H9 (cell line): ENCODE results near the gene ZNF622. TPM values are rescaled to one million over a fixed set of nuclear protein-coding genes. Genes with fewer than 3 reads are reported as not detected.

ENCODE experiments used
- DNase-seq: peaks from one replicate; pipeline ENCODE4 v3.0.0-alpha.2; 2017
- H2AFZ ChIP-seq: one replicate; pipeline ENCODE4 v1.6.1; 2013; ENCODE audit warnings: mild to moderate bottlenecking, low read length, control low read depth, moderate library complexity
- H2AK5ac ChIP-seq: 2 replicates; pipeline ENCODE4 v1.6.1; 2013; ENCODE audit warnings: low read length, control low read depth, mixed read lengths; ENCODE audit not compliant: insufficient read length
- H2BK120ac ChIP-seq: one replicate; pipeline ENCODE4 v1.6.1; 2013; ENCODE audit warnings: low read depth, mild to moderate bottlenecking, low read length, control low read depth, inconsistent platforms; ENCODE audit not compliant: poor library complexity, severe bottlenecking
- H2BK12ac ChIP-seq: 2 replicates; pipeline ENCODE4 v1.6.1; 2013; ENCODE audit warnings: low read length, control low read depth, mixed read lengths, low read depth; ENCODE audit not compliant: insufficient read length
- H2BK15ac ChIP-seq: 2 replicates; pipeline ENCODE4 v1.6.1; 2013; ENCODE audit warnings: low read depth, low read length, control low read depth
- H2BK20ac ChIP-seq: one replicate; pipeline ENCODE4 v1.6.1; 2013; ENCODE audit warnings: low read depth, mild to moderate bottlenecking, low read length, control low read depth, inconsistent platforms; ENCODE audit not compliant: poor library complexity, severe bottlenecking
- H2BK5ac ChIP-seq: 2 replicates; pipeline ENCODE4 v1.6.1; 2013; ENCODE audit warnings: low read length, control low read depth, mixed read lengths; ENCODE audit not compliant: insufficient read length
- H3K14ac ChIP-seq: 2 replicates; pipeline ENCODE4 v1.6.1; 2013; ENCODE audit warnings: low read length, control low read depth; ENCODE audit not compliant: insufficient read depth
- H3K18ac ChIP-seq: 2 replicates; pipeline ENCODE4 v1.6.1; 2013; ENCODE audit warnings: low read depth, mild to moderate bottlenecking, mixed read lengths, low read length, control low read depth; ENCODE audit not compliant: insufficient read length
- H3K23ac ChIP-seq: 2 replicates; pipeline ENCODE4 v1.6.1; 2013; ENCODE audit warnings: low read length, control low read depth, mixed read lengths, low read depth; ENCODE audit not compliant: insufficient read length
- H3K23me2 ChIP-seq: 2 replicates; pipeline ENCODE4 v1.6.1; 2013; ENCODE audit warnings: low read depth, mild to moderate bottlenecking, mixed read lengths, low read length, control low read depth; ENCODE audit not compliant: insufficient read length, poor library complexity, severe bottlenecking
- H3K27ac ChIP-seq: 2 replicates; pipeline ENCODE4 v1.5.1; 2013; ENCODE audit warnings: low read length, control low read depth, mixed read lengths, low read depth; ENCODE audit not compliant: insufficient read length
- H3K27me3 ChIP-seq: 2 replicates; pipeline ENCODE4 v1.6.1; 2013; ENCODE audit warnings: low read length, control low read depth, inconsistent platforms; ENCODE audit not compliant: insufficient read depth
- H3K4ac ChIP-seq: 2 replicates; pipeline ENCODE4 v1.6.1; 2013; ENCODE audit warnings: low read depth, mild to moderate bottlenecking, control low read depth, inconsistent platforms, low read length, moderate library complexity
- H3K4me1 ChIP-seq: 2 replicates; pipeline ENCODE4 v1.6.1; 2013; ENCODE audit warnings: low read length, control low read depth, inconsistent platforms; ENCODE audit not compliant: insufficient read depth
- H3K4me2 ChIP-seq: 2 replicates; pipeline ENCODE4 v1.6.1; 2013; ENCODE audit warnings: low read length, control low read depth, mixed read lengths; ENCODE audit not compliant: insufficient read length, insufficient read depth
- H3K56ac ChIP-seq: 2 replicates; pipeline ENCODE4 v1.6.1; 2013; ENCODE audit warnings: low read depth, mild to moderate bottlenecking, mixed read lengths, low read length, control low read depth; ENCODE audit not compliant: insufficient read length
- H3K79me1 ChIP-seq: 2 replicates; pipeline ENCODE4 v1.6.1; 2013; ENCODE audit warnings: low read depth, mild to moderate bottlenecking, moderate library complexity, low read length, control low read depth, inconsistent platforms; ENCODE audit not compliant: insufficient read depth, poor library complexity, severe bottlenecking
- H3K79me2 ChIP-seq: 2 replicates; pipeline ENCODE4 v1.6.1; 2013; ENCODE audit warnings: low read length, control low read depth, inconsistent platforms; ENCODE audit not compliant: insufficient read depth
- H3K9ac ChIP-seq: 2 replicates; pipeline ENCODE4 v1.6.1; 2013; ENCODE audit warnings: low read length, control low read depth, mixed read lengths; ENCODE audit not compliant: insufficient read length; ENCODE audit errors: extremely low read depth
- H3K9me3 ChIP-seq: one replicate; pipeline ENCODE4 v1.6.1; 2013; ENCODE audit warnings: low read depth, low read length, inconsistent platforms; ENCODE audit not compliant: control insufficient read depth
- H3T11ph ChIP-seq: one replicate; pipeline ENCODE4 v1.6.1; 2013; ENCODE audit warnings: mild to moderate bottlenecking, low read length, control low read depth, inconsistent platforms
- H4K20me1 ChIP-seq: one replicate; pipeline ENCODE4 v1.6.1; 2013; ENCODE audit not compliant: control insufficient read depth, insufficient read length, insufficient read depth
- H4K5ac ChIP-seq: 2 replicates; pipeline ENCODE4 v1.6.1; 2013; ENCODE audit warnings: low read depth, mild to moderate bottlenecking, mixed read lengths, low read length, control low read depth; ENCODE audit not compliant: insufficient read length
- H4K8ac ChIP-seq: replicated peaks from 2 replicates; pipeline ENCODE4 v1.6.1; 2013; ENCODE audit warnings: low read length, control low read depth, mixed read lengths, low read depth; ENCODE audit not compliant: insufficient read length
- H4K91ac ChIP-seq: 2 replicates; pipeline ENCODE4 v1.6.1; 2013; ENCODE audit warnings: low read depth, mild to moderate bottlenecking, moderate library complexity, mixed read lengths, low read length, control low read depth; ENCODE audit not compliant: insufficient read length
- H3K27ac Mint-ChIP-seq, 3 experiments: 2 replicates in 2 of 3; 3 replicates in 1 of 3; pipeline ENCODE4 v1.8.0; 2020 to 2021; ENCODE audit warnings: mixed read lengths in 3 of 3, mild to moderate bottlenecking in 1 of 3, moderate library complexity in 1 of 3
- H3K27me3 Mint-ChIP-seq: 2 replicates; pipeline ENCODE4 v1.8.0; 2021; ENCODE audit warnings: low read depth, mild to moderate bottlenecking, moderate library complexity, mixed read lengths
- H3K36me3 Mint-ChIP-seq, 3 experiments: 2 replicates in 2 of 3; 3 replicates in 1 of 3; pipeline ENCODE4 v1.8.0; 2020 to 2021; ENCODE audit warnings: low read depth in 3 of 3, mixed read lengths in 3 of 3; ENCODE audit not compliant: insufficient read depth in 1 of 3
- H3K4me1 Mint-ChIP-seq, 2 experiments: 2 replicates each; pipeline ENCODE4 v1.8.0; 2020; ENCODE audit warnings: mixed read lengths in 2 of 2
- H3K4me3 Mint-ChIP-seq, 2 experiments: 2 replicates in 1 of 2; 3 replicates in 1 of 2; pipeline ENCODE4 v1.8.0; 2020 to 2021; ENCODE audit warnings: mild to moderate bottlenecking in 2 of 2, mixed read lengths in 2 of 2, moderate library complexity in 1 of 2
- H3K9me3 Mint-ChIP-seq, 2 experiments: 2 replicates in 1 of 2; 3 replicates in 1 of 2; pipeline ENCODE4 v1.8.0; 2020; ENCODE audit warnings: mild to moderate bottlenecking in 2 of 2, mixed read lengths in 2 of 2, moderate library complexity in 1 of 2
- CTCF ChIP-seq: fragments of 200-600 bp; sonication (generic); conservative IDR thresholded peaks from 3 replicates; pipeline ENCODE4 v1.8.0; 2021; ENCODE audit warnings: antibody characterized with exemption, mild to moderate bottlenecking
- WGBS: extraction: QIAGEN DNeasy Blood & Tissue Kit; methylation state at CpG from one replicate; pipeline ENCODE4 v1.1.7; 2013; ENCODE audit warnings: missing lambda C conversion rate, low lambda C conversion rate, mixed read lengths; ENCODE audit not compliant: insufficient read length; ENCODE audit errors: extremely low coverage; 5-methylcytosine and 5-hydroxymethylcytosine counted together
- total RNA-seq: library from RNA; stranded (reverse); gene quantifications from 2 replicates; pipeline ENCODE4 v1.2.1, GENCODE V29; 2021

ZNF622 gene
- total RNA-seq, 1 experiment from 2014 or later: 42.2 TPM

GRCh38 chr5:16406630-16407029, 59.0 kb downstream of the ZNF622 start:
- H4K91ac ChIP-seq: no peak overlapping the region
- H2AK5ac ChIP-seq: no peak overlapping the region
- no peak overlapping the region for H3K4ac ChIP-seq
- no peak overlapping the region for H3K4me2 ChIP-seq
- no peak overlapping the region for H2AFZ ChIP-seq
- H3K79me1 ChIP-seq: no peaks in the 10 kb centered on the region
- no peak overlapping the region for H3K23ac ChIP-seq
- H3K9ac ChIP-seq: no peak overlapping the region
- H3K27ac Mint-ChIP-seq: no peak overlapping the region
- H3K4me1 ChIP-seq: no peaks in the 10 kb centered on the region
- H2BK12ac ChIP-seq: no peak overlapping the region
- H3K27me3 Mint-ChIP-seq: no peaks in the 10 kb centered on the region
- no peak overlapping the region for H3K4me3 Mint-ChIP-seq
- no peak overlapping the region for H3K14ac ChIP-seq
- H2BK5ac ChIP-seq: no peak overlapping the region
- H3K18ac ChIP-seq: no peak overlapping the region
- DNase-seq: no peak
- H3K36me3 Mint-ChIP-seq: no peaks in the 10 kb centered on the region; a peak in 1 of 7 replicates
- no peaks in the 10 kb centered on the region for H3K9me3 ChIP-seq
- no peaks in the 10 kb centered on the region for H3K9me3 Mint-ChIP-seq
- H2BK15ac ChIP-seq: no peak overlapping the region
- no peak overlapping the region for H2BK20ac ChIP-seq
- no peak overlapping the region for H3T11ph ChIP-seq
- no peak overlapping the region for H3K27ac ChIP-seq
- no peak overlapping the region for H2BK120ac ChIP-seq
- H3K23me2 ChIP-seq: no peaks in the 10 kb centered on the region
- TF ChIP-seq CTCF: no peak
- no peaks in the 10 kb centered on the region for H3K79me2 ChIP-seq
- H3K4me1 Mint-ChIP-seq: peaks cover 0 to 3% of the 10 kb centered on the region in 2 experiments; a peak in 2 of 4 replicates
- H3K27me3 ChIP-seq: no peaks in the 10 kb centered on the region
- WGBS: no CpG with 5 or more reads among the region's 1 CpG
- H4K20me1 ChIP-seq: no peaks in the 10 kb centered on the region
- no peak overlapping the region for H4K5ac ChIP-seq
- H3K56ac ChIP-seq: no peak overlapping the region
- H4K8ac ChIP-seq: no peak overlapping the region
